Activated CD4-positive, alpha-beta memory T cell treated with anti-CD3 and anti-CD28 coated beads, Interleukin-2, amount 10 ng/mL, durations not matched to agents 7 days and 5 days (primary cell): ENCODE results near the gene BCAS3. TPM values are rescaled to one million over a fixed set of nuclear protein-coding genes. Genes with fewer than 3 reads are reported as not detected.

Source experiments
- CTCF ChIA-PET: fragments of 350-600 bp; sonication (Branson Sonifier 250); formaldehyde crosslinking; loops from one replicate; lab custom pipeline; 2021; ENCODE audit warnings: antibody characterized with exemption, inconsistent platforms; lab: Charles Lee
- POLR2A ChIA-PET: fragments of 350-600 bp; sonication (Branson Sonifier 250); formaldehyde crosslinking; loops from one replicate; lab custom pipeline; 2021; ENCODE audit warnings: antibody characterized with exemption; lab: Charles Lee
- DNase-seq: peaks from one replicate; pipeline ENCODE4 v3.0.0-alpha.2; 2020
- H3K27ac Mint-ChIP-seq: one replicate; pipeline ENCODE4 v1.8.0; 2021; ENCODE audit warnings: mild to moderate bottlenecking, mixed read lengths
- H3K27me3 Mint-ChIP-seq: one replicate; pipeline ENCODE4 v1.8.0; 2021; ENCODE audit warnings: mixed read lengths
- H3K36me3 Mint-ChIP-seq: one replicate; pipeline ENCODE4 v1.8.0; 2021; ENCODE audit warnings: low read depth, mixed read lengths
- H3K4me1 Mint-ChIP-seq: one replicate; pipeline ENCODE4 v1.8.0; 2021; ENCODE audit warnings: mixed read lengths
- H3K4me3 Mint-ChIP-seq: one replicate; pipeline ENCODE4 v1.8.0; 2021; ENCODE audit warnings: mild to moderate bottlenecking, mixed read lengths
- H3K9me3 Mint-ChIP-seq: one replicate; pipeline ENCODE4 v1.8.0; 2021; ENCODE audit warnings: mixed read lengths
- total RNA-seq, 2 experiments: library from RNA; stranded (reverse); gene quantifications; one replicate each; pipeline ENCODE4 v1.2.3, GENCODE V29; 2021

Gene BCAS3
- total RNA-seq, 2 experiments from 2014 or later, result 16.2 to 19.8 TPM

GRCh38 chr17:60825351-60825750 lies 147.7 kb downstream of the BCAS3 start:
- H3K4me1 Mint-ChIP-seq, result no peaks in the 10 kb centered on the region
- no peaks in the 10 kb centered on the region for H3K9me3 Mint-ChIP-seq
- no peak for DNase-seq
- no peak overlapping the region for H3K27ac Mint-ChIP-seq
- no peak overlapping the region for H3K4me3 Mint-ChIP-seq
- no peaks in the 10 kb centered on the region for H3K36me3 Mint-ChIP-seq
- ChIA-PET CTCF (no interaction called here), POLR2A (no interaction called here)
- H3K27me3 Mint-ChIP-seq, result no peaks in the 10 kb centered on the region

DNA sequence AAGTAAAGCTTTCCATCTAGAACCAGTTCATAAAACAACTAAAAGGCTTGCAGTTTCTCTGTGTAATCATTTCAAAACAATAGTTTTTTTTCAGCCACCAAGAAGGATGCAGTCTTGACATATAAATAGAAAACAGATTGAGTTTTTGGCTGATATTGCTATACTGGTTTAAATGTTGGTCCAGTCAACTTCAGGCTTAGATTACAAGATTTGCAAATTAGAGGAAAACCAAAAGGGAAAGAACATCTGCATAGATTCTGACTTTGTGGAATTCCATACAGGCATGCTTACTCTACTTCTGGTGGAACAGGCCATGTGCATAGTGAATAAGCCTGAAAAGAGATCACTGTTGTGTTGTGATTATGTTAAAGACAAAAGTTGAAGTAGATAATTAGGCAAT lies 150.3 kb downstream of the BCAS3 start:
- Mint-ChIP-seq H3K27ac (no peak overlapping the region), H3K9me3 (no peaks in the 10 kb centered on the region), H3K27me3 (no peaks in the 10 kb centered on the region), H3K36me3 (no peaks in the 10 kb centered on the region), H3K4me3 (no peak overlapping the region), H3K4me1 (no peaks in the 10 kb centered on the region)
- CTCF ChIA-PET, result no interaction called here
- POLR2A ChIA-PET, result no interaction called here
- DNase-seq, result no peak

DNA sequence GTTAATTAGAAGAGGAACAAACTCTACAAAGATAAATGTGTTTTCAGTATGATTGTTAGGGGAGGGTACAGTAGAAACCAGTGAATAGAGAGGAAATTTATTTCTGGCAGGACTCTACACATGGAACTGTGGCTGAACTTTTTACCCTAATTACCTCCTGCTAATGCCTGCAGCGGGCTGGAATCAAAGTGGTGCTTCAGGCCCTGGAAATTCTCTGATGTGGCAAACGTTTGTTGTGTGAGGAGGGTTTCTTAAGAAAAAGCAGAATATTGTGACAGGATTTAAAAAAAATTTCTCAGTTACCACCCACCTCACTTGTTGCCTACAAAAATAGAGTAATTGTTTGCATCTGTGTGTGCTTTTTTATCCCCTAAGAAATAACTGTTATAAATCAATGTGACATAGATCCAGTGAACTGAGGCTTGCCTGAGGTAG lies 154.5 kb downstream of the BCAS3 start:
- no peaks in the 10 kb centered on the region for H3K9me3 Mint-ChIP-seq
- H3K4me1 Mint-ChIP-seq, result no peaks in the 10 kb centered on the region
- no peaks in the 10 kb centered on the region for H3K36me3 Mint-ChIP-seq
- DNase-seq, result no peak
- H3K27ac Mint-ChIP-seq, result no peak overlapping the region
- H3K27me3 Mint-ChIP-seq, result no peaks in the 10 kb centered on the region
- CTCF ChIA-PET, result no interaction called here
- H3K4me3 Mint-ChIP-seq, result no peak overlapping the region
- POLR2A ChIA-PET, result no interaction called here

- ChIA-PET POLR2A (no interaction called here), CTCF (no interaction called here)
- H3K36me3 Mint-ChIP-seq, result no peaks in the 10 kb centered on the region
- DNase-seq, result no peak
- no peaks in the 10 kb centered on the region for H3K9me3 Mint-ChIP-seq
- no peak overlapping the region for H3K27ac Mint-ChIP-seq
- no peaks in the 10 kb centered on the region for H3K4me1 Mint-ChIP-seq
- no peak overlapping the region for H3K4me3 Mint-ChIP-seq
- no peaks in the 10 kb centered on the region for H3K27me3 Mint-ChIP-seq
Measured at GRCh38 chr17:60832631-60833030, 155.0 kb downstream of the BCAS3 start.

GRCh38 chr17:60840456-60840855 lies 162.8 kb downstream of the BCAS3 start:
- no peak for DNase-seq
- POLR2A ChIA-PET, result no interaction called here
- Mint-ChIP-seq H3K36me3 (no peaks in the 10 kb centered on the region), H3K27ac (no peak overlapping the region), H3K4me3 (no peak overlapping the region), H3K9me3 (no peaks in the 10 kb centered on the region), H3K27me3 (no peaks in the 10 kb centered on the region), H3K4me1 (no peaks in the 10 kb centered on the region)
- CTCF ChIA-PET, result no interaction called here

GRCh38 chr17:60845012-60845411 lies 167.4 kb downstream of the BCAS3 start:
- no peak overlapping the region for H3K27ac Mint-ChIP-seq
- CTCF ChIA-PET, result no interaction called here
- DNase-seq, result no peak
- H3K4me3 Mint-ChIP-seq, result no peak overlapping the region
- no peaks in the 10 kb centered on the region for H3K36me3 Mint-ChIP-seq
- POLR2A ChIA-PET, result interaction anchor here (0.7 kb wide), 1 partner anchor 66 kb away, joined by 4 read pairs; no protein-coding TSS in a partner anchor
- H3K27me3 Mint-ChIP-seq, result no peaks in the 10 kb centered on the region
- no peaks in the 10 kb centered on the region for H3K4me1 Mint-ChIP-seq
- H3K9me3 Mint-ChIP-seq, result no peaks in the 10 kb centered on the region

GRCh38 chr17:60846175-60846574 lies 168.5 kb downstream of the BCAS3 start:
- Mint-ChIP-seq H3K27ac (no peak overlapping the region), H3K4me3 (no peak overlapping the region), H3K27me3 (no peaks in the 10 kb centered on the region), H3K36me3 (no peaks in the 10 kb centered on the region), H3K4me1 (no peaks in the 10 kb centered on the region), H3K9me3 (no peaks in the 10 kb centered on the region)
- ChIA-PET CTCF (no interaction called here), POLR2A (no interaction called here)
- DNase-seq, result no peak

DNA sequence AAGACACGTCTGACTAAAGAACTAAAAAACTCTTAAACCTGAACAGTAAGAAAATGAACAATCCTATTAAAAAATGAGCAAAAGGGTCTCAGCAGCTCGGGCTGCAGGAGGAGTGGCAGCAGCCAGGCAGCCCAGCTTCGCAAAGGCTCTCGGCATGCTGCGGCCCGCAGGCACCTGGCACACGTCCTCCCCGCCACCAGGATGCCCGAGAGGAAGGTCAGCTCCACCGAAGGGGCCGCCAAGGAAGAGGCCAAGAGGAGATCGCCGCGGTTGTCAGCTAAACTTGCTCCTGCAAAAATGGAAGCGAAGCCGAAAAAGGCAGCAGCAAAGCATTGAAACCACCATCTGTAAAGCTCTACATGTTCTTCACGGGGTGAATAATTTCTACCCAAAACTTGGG lies 173.5 kb downstream of the BCAS3 start:
- ChIA-PET POLR2A (no interaction called here), CTCF (no interaction called here)
- Mint-ChIP-seq H3K27me3 (no peaks in the 10 kb centered on the region), H3K4me1 (no peaks in the 10 kb centered on the region), H3K4me3 (no peak overlapping the region), H3K27ac (no peak overlapping the region), H3K36me3 (no peaks in the 10 kb centered on the region), H3K9me3 (no peaks in the 10 kb centered on the region)
- DNase-seq, result no peak

- ChIA-PET CTCF (interaction anchor here (0.6 kb wide), 1 partner anchor 584 kb away, joined by 4 read pairs; no protein-coding TSS in a partner anchor), POLR2A (no interaction called here)
- DNase-seq, result no peak
- Mint-ChIP-seq H3K9me3 (no peaks in the 10 kb centered on the region), H3K4me1 (no peaks in the 10 kb centered on the region), H3K4me3 (no peak overlapping the region), H3K27ac (no peak overlapping the region), H3K36me3 (no peaks in the 10 kb centered on the region), H3K27me3 (no peaks in the 10 kb centered on the region)
Measured at GRCh38 chr17:60857556-60858080, 180.0 kb downstream of the BCAS3 start.

- no peaks in the 10 kb centered on the region for H3K9me3 Mint-ChIP-seq
- no peak overlapping the region for H3K4me3 Mint-ChIP-seq
- DNase-seq, result no peak
- CTCF ChIA-PET, result no interaction called here
- no peak overlapping the region for H3K27ac Mint-ChIP-seq
- H3K36me3 Mint-ChIP-seq, result no peaks in the 10 kb centered on the region
- POLR2A ChIA-PET, result no interaction called here
- H3K4me1 Mint-ChIP-seq, result peaks cover 22% of the 10 kb centered on the region
- no peaks in the 10 kb centered on the region for H3K27me3 Mint-ChIP-seq
Measured at GRCh38 chr17:60862482-60862881, 184.8 kb downstream of the BCAS3 start.

- Mint-ChIP-seq H3K27ac (peak overlapping the region; percentile 36), H3K9me3 (no peaks in the 10 kb centered on the region), H3K4me3 (peak overlapping the region; percentile 12), H3K36me3 (no peaks in the 10 kb centered on the region), H3K27me3 (no peaks in the 10 kb centered on the region), H3K4me1 (peaks cover 22% of the 10 kb centered on the region)
- ChIA-PET POLR2A (no interaction called here), CTCF (interaction anchor here (0.6 kb wide), 1 partner anchor 65 kb away, joined by 3 read pairs; no protein-coding TSS in a partner anchor)
- DNase-seq, result no peak
Measured at GRCh38 chr17:60863892-60864707, 186.4 kb downstream of the BCAS3 start.

DNA sequence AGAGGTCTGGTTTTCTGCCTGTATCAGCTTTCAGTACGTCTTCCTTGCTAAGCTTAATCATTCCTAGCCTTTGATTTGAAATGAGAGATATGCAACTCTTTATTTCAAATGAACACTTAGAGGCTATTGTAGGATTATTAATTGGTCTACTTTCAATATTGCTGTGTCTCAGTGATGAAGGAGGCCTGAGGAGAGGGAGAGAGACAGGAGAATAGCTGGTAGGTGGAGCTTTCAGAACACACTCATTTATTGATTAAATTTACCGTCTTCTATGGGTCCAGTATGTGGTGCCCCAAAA lies 187.0 kb downstream of the BCAS3 start:
- no peak overlapping the region for H3K4me3 Mint-ChIP-seq
- no peaks in the 10 kb centered on the region for H3K36me3 Mint-ChIP-seq
- peaks cover 22% of the 10 kb centered on the region for H3K4me1 Mint-ChIP-seq
- no peaks in the 10 kb centered on the region for H3K9me3 Mint-ChIP-seq
- CTCF ChIA-PET, result interaction anchor here (0.6 kb wide), 1 partner anchor 65 kb away, joined by 3 read pairs; no protein-coding TSS in a partner anchor
- peak overlapping the region; percentile 36 for H3K27ac Mint-ChIP-seq
- no peak for DNase-seq
- POLR2A ChIA-PET, result no interaction called here
- H3K27me3 Mint-ChIP-seq, result no peaks in the 10 kb centered on the region

GRCh38 chr17:60874772-60875171 lies 197.1 kb downstream of the BCAS3 start:
- H3K36me3 Mint-ChIP-seq, result no peaks in the 10 kb centered on the region
- no peaks in the 10 kb centered on the region for H3K9me3 Mint-ChIP-seq
- no peak overlapping the region for H3K27ac Mint-ChIP-seq
- peaks cover 10% of the 10 kb centered on the region for H3K27me3 Mint-ChIP-seq
- no peak for DNase-seq
- ChIA-PET CTCF (no interaction called here), POLR2A (no interaction called here)
- no peaks in the 10 kb centered on the region for H3K4me1 Mint-ChIP-seq
- no peak overlapping the region for H3K4me3 Mint-ChIP-seq
